Motor neuron (in vitro differentiated cells): ENCODE measurements around the gene ARHGAP6. TPM values are rescaled to one million over a fixed set of nuclear protein-coding genes. Genes with fewer than 3 reads are reported as not detected.

ENCODE experiments used
- ATAC-seq, 8 experiments: fragments of 200-7000 bp; cut with Tn5 transposase; replicated peaks in 6 of 8; 2 replicates each; pipeline ENCODE4 v1.8.0; 2021; ENCODE audit warnings: mild to moderate bottlenecking in 8 of 8, moderate library complexity in 8 of 8
- H3K27ac ChIP-seq, 2 donors: fragments of 250-450 bp; sonication (Bioruptor Pico); 2 replicates each; pipeline ENCODE4 v1.9.0; 2021; ENCODE audit warnings: antibody characterized with exemption in 2 of 2, mild to moderate bottlenecking in 2 of 2, moderate library complexity in 1 of 2
- H3K4me1 ChIP-seq, 2 donors: fragments of 250-450 bp; sonication (Bioruptor Pico); replicated peaks in 1 of 2; 2 replicates each; pipeline ENCODE4 v1.6.1; 2021; ENCODE audit warnings: antibody characterized with exemption in 2 of 2, mild to moderate bottlenecking in 2 of 2, moderate library complexity in 1 of 2
- H3K4me3 ChIP-seq, 5 donors: fragments of 250-450 bp; sonication (Bioruptor Pico); 2 replicates each; pipeline ENCODE4 v1.9.0; 2021; ENCODE audit warnings: antibody characterized with exemption in 5 of 5, mild to moderate bottlenecking in 5 of 5, moderate library complexity in 4 of 5
- WGBS, 10 experiments: fragments of 450-650 bp; shearing (Covaris generic); methylation state at CpG; one replicate each; pipeline ENCODE4 v1.0.0; 2022; 5-methylcytosine and 5-hydroxymethylcytosine counted together
- in situ Hi-C, 9 experiments: fragments of 400-800 bp; cut with MboI; loops; one replicate each; pipeline ENCODE4 v1.15.0; 2021; ENCODE audit warnings: low sequenced_read_pairs in 9 of 9, low pct_unique_long_range_greater_than_20kb in 2 of 9; ENCODE audit not compliant: unreplicated experiment in 9 of 9
- total RNA-seq, 8 experiments: library from RNA; unstranded; fragments of 300-600 nt; gene quantifications; 2 replicates each; pipeline versions ENCODE4 v1.2.3 to v1.2.4, GENCODE V29; 2022

ARHGAP6 gene
- total RNA-seq, 8 experiments from 2014 or later, result 0.50 to 7.6 (median 2.6) TPM

DNA sequence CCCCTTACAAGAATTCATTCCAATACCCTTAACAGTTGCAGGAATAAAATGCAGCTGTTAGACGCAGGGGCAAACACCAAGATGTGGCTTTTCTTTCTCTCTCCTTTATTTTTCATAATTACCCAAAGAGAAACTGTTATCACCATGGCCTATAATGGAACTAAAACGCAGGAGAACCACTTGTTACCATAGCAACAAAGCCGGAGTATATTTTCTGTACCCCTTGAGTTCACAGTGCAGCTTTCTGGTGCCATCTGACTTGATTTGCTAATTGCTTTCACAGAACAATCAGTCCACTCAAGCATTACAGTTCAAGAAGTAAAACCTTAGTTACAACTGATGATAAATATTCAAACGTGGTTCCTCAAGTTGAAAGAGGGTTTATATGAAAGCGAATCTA, 214.6 kb downstream of the ARHGAP6 start:
- Histone ChIP-seq H3K27ac (no peak overlapping the region), H3K4me1 (peaks cover 5 to 6% of the 10 kb centered on the region in 2 donors), H3K4me3 (no peak overlapping the region)
- WGBS, 10 experiments, result 24 to 80% (median 63%) methylated on average over 1 to 4 of the region's 5 CpGs; no CpG with 5 or more reads in 5 of the 10 experiments
- in situ Hi-C loops, result no loop called here
- peak in 1 of 8 experiments; percentile 25 for ATAC-seq

DNA sequence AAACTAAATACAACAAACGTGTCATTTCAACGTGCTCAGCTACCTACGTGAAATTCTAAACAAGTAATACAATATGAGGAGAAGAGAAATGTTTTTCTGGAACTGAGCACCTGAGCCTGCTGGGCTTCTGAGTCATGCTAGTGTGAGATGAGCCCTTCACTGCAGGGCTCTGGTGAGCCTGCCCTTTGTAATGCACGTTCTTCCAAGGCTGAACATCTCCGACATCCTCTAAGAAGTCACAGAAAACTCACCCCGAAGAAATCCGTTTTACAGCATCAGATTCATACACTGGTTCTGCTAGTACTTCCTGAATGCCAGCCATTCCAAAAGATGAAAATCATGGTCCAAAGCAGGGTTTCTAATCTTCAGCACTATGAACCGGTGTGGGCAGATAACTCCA, 215.4 kb downstream of the ARHGAP6 start:
- ATAC-seq, result no peak
- H3K27ac ChIP-seq, result no peak overlapping the region
- H3K4me1 ChIP-seq, result peaks cover 5 to 6% of the 10 kb centered on the region in 2 donors
- no peak overlapping the region for H3K4me3 ChIP-seq
- in situ Hi-C loops, result no loop called here
- WGBS, 10 experiments, result 11 to 97% (median 60%) methylated on average over 1 to 6 of the region's 8 CpGs; no CpG with 5 or more reads in 7 of the 10 experiments

DNA sequence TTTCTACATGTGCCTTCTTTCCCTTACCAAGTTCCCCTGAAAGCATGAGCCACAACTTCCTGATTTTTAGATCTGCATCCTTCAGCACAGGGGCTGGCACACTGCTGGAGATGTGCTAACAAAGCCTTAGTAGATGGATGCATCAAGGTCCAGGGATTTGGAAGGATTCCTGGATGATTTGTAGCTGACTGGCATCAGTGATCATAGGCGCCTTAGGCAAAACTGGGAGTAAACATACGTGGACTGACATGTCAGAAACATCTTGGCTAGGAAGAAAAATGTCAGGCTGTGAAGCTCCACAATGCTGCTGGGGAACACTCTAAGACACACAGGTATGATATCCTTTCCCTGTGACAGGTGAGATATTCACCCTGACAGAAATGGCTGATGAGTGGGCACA, 216.1 kb downstream of the ARHGAP6 start:
- no peak overlapping the region for H3K4me3 ChIP-seq
- whole genome bisulfite sequencing, 10 experiments, result 60 to 83% (median 71%) methylated on average over 1 to 2 of the region's 2 CpGs; no CpG with 5 or more reads in 7 of the 10 experiments
- peak in 1 of 8 experiments; percentile 9 for ATAC-seq

DNA sequence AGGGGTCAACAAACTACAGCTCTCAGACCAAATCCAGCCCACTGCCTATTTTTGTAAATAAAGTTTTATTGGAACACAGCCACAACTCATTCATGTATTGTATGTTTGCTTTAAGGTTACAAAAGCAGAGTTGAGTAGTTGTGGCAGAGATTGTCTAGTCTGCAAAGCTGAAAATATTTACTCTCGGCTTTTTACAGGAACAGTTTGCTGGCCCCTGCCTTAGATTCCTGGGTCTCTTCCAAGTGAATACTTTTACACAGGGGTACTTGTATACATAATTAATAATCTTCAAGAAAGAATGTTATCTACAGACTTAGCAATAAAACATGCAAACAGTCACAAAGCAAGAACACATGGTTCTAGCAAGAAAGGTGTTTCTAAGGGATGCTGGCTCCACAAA, 218.3 kb downstream of the ARHGAP6 start:
- peaks cover 5 to 6% of the 10 kb centered on the region in 2 donors for H3K4me1 ChIP-seq
- in situ Hi-C loops, result no loop called here
- peak in 1 of 8 experiments; percentile 22 for ATAC-seq
- WGBS, 10 experiments, result 17 to 100% (median 63%) methylated on average over 1 of the region's 1 CpG; no CpG with 5 or more reads in 7 of the 10 experiments
- no peak overlapping the region for H3K27ac ChIP-seq
- no peak overlapping the region for H3K4me3 ChIP-seq

More for the DNA sequence above, 216.1 kb downstream of the ARHGAP6 start:
- in situ Hi-C loops, result no loop called here
- peaks cover 5 to 6% of the 10 kb centered on the region in 2 donors for H3K4me1 ChIP-seq
- no peak overlapping the region for H3K27ac ChIP-seq

DNA sequence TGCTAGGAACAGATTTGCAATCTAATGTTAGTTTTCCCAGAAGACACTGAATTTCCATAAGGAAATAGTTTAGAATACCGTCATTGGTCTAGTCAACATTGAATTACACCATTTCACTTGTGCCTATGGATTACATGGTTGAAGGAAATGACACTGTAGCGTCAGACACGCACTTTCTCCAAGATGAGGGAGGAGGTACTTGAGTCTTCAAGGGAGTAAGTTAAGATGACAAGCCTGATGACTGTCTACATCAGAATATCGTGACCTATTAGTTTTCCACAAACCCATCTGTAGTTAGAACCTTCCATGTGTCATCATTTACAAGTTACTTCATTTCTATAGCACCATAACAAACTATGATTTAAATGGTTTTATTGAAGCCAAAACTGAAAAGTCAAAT, 218.8 kb downstream of the ARHGAP6 start:
- Histone ChIP-seq H3K4me1 (peaks cover 5 to 6% of the 10 kb centered on the region in 2 donors), H3K27ac (no peak overlapping the region), H3K4me3 (no peak overlapping the region)
- 43 to 100% (median 96%) methylated on average over 2 to 4 of the region's 4 CpGs; no CpG with 5 or more reads in 4 of the 10 experiments for WGBS, 10 experiments
- in situ Hi-C loops, result no loop called here
- no peak for ATAC-seq

DNA sequence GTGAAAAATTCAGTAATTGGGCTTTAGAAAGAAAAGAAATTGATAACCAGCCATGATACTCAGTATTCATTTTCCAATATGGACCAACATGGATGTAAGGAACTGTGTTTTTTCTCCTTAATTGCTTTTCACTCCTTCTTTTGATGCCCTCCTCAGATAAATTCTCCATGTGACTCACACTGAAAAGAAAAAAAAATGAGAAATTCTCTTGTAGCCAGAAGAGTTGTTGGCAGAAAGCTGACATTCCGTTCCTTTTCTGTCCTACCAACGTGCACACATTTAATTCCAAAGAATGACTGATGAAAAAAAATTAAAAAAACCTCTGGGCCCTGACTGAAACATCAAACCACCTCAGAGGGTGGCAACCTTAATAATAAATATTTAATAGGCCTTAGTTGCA, 219.4 kb downstream of the ARHGAP6 start:
- in situ Hi-C loops, result no loop called here
- ATAC-seq, result no peak
- Histone ChIP-seq H3K27ac (no peak overlapping the region), H3K4me3 (no peak overlapping the region), H3K4me1 (peaks cover 5 to 6% of the 10 kb centered on the region in 2 donors)
- WGBS, 10 experiments, result 7 to 50% (median 37%) methylated on average over 1 to 2 of the region's 2 CpGs; no CpG with 5 or more reads in 7 of the 10 experiments

DNA sequence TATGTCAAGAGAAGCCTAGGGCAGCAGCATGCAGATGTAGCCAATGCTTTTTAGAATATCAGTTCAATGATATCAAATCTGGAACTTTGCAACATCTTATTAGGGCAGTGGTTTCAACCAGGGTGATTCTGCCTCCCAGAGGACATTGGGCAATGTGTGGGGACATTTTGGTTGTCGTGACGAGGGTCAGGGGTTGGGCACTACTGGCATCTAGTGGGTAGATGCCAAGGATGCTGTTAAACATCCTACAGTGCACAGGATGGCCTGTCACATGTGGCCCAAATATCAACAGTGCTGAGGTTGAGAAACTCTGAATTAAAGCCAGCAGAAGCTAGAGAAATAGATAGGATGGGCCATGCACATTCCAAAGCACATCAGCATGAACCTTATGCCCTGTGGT, 220.2 kb downstream of the ARHGAP6 start:
- no peak for ATAC-seq
- WGBS, 10 experiments, result no CpG with 5 or more reads among the region's 2 CpGs
- Histone ChIP-seq H3K27ac (no peak overlapping the region), H3K4me3 (no peak overlapping the region), H3K4me1 (peaks cover 0 to 2% of the 10 kb centered on the region in 2 donors)
- in situ Hi-C loops, result no loop called here

DNA sequence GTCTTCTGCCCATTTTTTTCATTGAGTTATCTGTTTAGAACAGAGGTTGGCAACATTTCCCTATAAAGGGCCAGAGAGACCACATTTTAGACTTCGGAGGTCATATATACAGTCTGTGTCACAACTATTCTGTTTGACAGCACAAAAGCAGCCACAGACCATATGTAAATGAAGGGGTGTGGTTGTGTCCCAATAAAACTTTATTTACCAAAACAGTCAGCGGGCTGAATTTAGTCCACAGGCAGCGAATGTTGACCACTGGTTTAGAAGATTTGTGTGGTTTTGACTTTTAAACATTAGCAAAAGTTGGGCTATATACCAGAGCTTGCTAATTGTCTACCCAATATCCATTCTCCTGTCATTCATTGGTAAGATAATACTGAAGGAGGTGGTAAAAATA, 221.7 kb downstream of the ARHGAP6 start:
- Histone ChIP-seq H3K4me1 (no peaks in the 10 kb centered on the region), H3K4me3 (no peak overlapping the region), H3K27ac (no peak overlapping the region)
- 0 to 100% (median 58%) methylated on average over 1 to 3 of the region's 3 CpGs; no CpG with 5 or more reads in 5 of the 10 experiments for WGBS, 10 experiments
- ATAC-seq, result no peak
- in situ Hi-C loops, result no loop called here

DNA sequence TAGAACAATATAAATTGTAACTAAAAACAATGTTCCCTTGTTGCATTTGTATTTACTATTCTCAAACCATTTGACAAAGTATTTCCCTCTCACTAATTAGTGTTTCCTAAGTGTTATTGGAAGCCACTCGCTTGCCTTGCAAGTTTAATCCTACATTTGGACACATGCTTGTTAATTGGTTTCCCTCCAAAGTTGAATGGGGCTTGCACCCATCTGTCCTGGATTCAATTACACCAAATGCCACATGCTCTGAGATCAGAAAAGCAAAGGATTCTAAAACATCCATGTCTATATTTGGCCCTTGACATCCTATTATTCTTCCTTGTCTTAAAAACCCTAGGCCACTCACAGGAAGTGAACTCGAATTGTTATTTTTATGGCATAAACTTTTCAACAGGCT, 225.9 kb downstream of the ARHGAP6 start:
- no peak for ATAC-seq
- Histone ChIP-seq H3K4me3 (no peak overlapping the region), H3K27ac (no peak overlapping the region), H3K4me1 (no peaks in the 10 kb centered on the region)
- WGBS, 10 experiments, result 25 to 100% (median 90%) methylated on average over 1 to 2 of the region's 2 CpGs; no CpG with 5 or more reads in 6 of the 10 experiments
- in situ Hi-C loops, result no loop called here

DNA sequence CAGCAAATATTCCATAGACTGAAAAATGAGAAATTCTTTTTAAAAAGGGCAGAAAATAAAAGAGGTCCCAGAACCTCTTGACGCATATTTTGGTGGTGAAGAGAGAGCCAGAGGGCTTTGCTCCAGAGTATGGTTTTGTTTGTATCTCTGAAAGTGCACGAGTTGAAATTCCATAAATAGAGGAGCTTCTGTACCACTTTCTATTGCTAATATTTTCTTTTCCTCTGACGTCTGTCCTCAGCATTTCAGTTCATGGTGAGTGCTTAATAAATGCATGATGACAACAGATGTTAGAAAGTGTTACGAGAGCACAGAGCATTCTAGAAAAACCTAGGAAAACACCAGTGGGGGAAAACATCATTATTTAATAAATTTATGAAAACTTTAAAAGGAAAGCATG, 227.0 kb downstream of the ARHGAP6 start:
- H3K27ac ChIP-seq, result no peak overlapping the region
- in situ Hi-C loops, result no loop called here
- no peak for ATAC-seq

DNA sequence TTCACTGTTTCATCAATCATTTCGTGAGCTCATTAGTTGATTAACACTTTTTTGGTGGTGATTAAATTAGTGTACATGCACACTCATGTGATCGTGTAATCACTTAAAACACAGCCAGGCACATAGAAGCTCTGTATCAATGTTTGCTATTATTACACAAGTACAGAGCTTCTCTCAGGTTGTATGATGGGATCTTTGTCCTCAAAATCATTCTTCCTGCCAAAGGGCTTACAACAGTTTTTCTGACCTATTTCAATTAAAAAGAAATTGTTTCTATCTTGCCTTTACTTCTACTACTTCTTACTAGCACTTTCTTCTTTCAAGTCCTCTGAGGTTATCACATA, 227.4 kb downstream of the ARHGAP6 start:
- H3K4me1 ChIP-seq, result peaks cover 0 to 2% of the 10 kb centered on the region in 2 donors
- 75 to 100% (median 100%) methylated on average over 1 of the region's 2 CpGs; no CpG with 5 or more reads in 6 of the 10 experiments for WGBS, 10 experiments
- in situ Hi-C loops, result no loop called here
- no peak overlapping the region for H3K4me3 ChIP-seq
- no peak overlapping the region for H3K27ac ChIP-seq
- ATAC-seq, result no peak

More for the DNA sequence above, 227.0 kb downstream of the ARHGAP6 start:
- Histone ChIP-seq H3K4me1 (peaks cover 0 to 2% of the 10 kb centered on the region in 2 donors), H3K4me3 (no peak overlapping the region)
- WGBS, 10 experiments, result 0 to 89% (median 59%) methylated on average over 1 to 4 of the region's 4 CpGs; no CpG with 5 or more reads in 5 of the 10 experiments

DNA sequence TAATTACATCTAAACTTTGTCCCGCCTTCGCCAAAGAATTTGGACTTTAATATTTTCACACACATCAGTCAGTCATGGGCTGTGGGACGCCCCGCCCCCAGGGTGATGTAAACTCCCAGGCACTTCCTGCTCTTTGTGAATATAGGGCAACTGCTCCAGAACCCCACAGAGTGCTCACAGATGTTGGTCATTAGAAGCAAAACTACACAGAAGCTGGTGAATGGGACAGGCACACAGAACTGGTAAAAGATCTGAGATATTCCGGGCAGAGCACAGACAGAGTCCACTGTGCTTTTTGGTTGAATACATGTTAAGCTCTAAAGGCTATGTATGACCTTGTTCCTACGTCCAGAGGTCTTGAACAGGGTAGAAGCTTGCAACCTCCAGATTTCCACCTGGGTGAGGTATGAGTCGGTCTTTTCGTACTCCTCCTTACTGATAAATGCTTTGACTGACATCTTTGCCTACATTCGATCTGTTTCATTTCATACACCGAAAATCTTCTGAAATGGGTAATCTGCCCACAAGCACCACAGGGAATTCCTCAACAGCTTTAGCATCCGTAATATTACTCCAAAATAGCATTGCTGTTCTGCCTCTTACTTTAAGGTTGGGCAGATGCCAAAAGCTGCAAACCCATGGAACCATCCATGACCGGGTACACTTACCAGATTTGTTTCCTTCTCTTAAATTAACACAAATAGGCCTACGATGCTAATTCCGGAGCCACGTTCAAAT, 227.9 kb downstream of the ARHGAP6 start:
- in situ Hi-C loops, result no loop called here
- ATAC-seq, result peak in 3 of 8 experiments; percentile 43 to 83 (median 77)
- Histone ChIP-seq H3K4me1 (peaks cover 0 to 2% of the 10 kb centered on the region in 2 donors), H3K27ac (no peak overlapping the region), H3K4me3 (no peak overlapping the region)
- whole genome bisulfite sequencing, 10 experiments, result 19 to 100% (median 72%) methylated on average over 1 to 6 of the region's 15 CpGs; no CpG with 5 or more reads in 4 of the 10 experiments

DNA sequence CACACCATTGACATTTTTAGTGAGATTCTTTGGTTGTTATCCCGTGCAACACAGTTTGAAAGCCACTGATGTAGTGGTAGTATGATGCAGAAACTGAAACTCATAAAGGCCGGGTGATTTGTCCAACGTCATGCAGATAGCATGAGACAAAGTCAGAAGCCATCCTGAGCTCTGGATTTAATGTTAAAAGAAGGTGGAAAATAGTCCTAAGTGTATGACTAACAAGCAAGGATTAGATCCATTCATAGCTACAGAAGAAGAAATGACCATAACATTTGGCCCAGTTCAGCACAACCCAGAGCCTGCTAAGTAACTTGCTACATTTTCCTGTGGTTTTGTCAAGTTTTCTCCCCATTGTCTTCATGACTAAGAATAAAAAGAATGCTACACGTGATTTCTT, 230.2 kb downstream of the ARHGAP6 start:
- in situ Hi-C loops, result no loop called here
- Histone ChIP-seq H3K27ac (no peak overlapping the region), H3K4me1 (peaks cover 0 to 2% of the 10 kb centered on the region in 2 donors), H3K4me3 (no peak overlapping the region)
- WGBS, 10 experiments, result 8 to 100% (median 73%) methylated on average over 1 to 4 of the region's 4 CpGs; no CpG with 5 or more reads in 2 of the 10 experiments
- no peak for ATAC-seq
